IMR-90 (cell line): ENCODE measurements around the gene CBX5. TPM values are rescaled to one million over a fixed set of nuclear protein-coding genes. Genes with fewer than 3 reads are reported as not detected.

ENCODE experiments used
- ATAC-seq: fragments of 200-7000 bp; cut with Tn5 transposase; 2 replicates; pipeline ENCODE4 v1.9.1; 2020; ENCODE audit warnings: low read depth, mild to moderate bottlenecking, moderate library complexity
- BruUV-seq: library from RNA; stranded (reverse); fragments of 400-500 nt; replicated peaks from 2 replicates; lab custom pipeline; 2021; lab: Mats Ljungman, UMichigan
- CTCF ChIA-PET: fragments of 300-600 bp; formaldehyde crosslinking; extraction: SDS; loops from one replicate; lab custom pipeline; 2021; ENCODE audit warnings: antibody characterized with exemption; lab: Yijun Ruan, JAX
- POLR2A ChIA-PET: fragments of 300-600 bp; sonication (Branson Sonifier 250); formaldehyde crosslinking; loops from one replicate; lab custom pipeline; 2022; ENCODE audit warnings: antibody characterized with exemption; ENCODE audit not compliant: unreplicated experiment; lab: Charles Lee
- DNase-seq: peaks from one replicate; pipeline ENCODE4 v3.0.0; 2013
- H2AFZ ChIP-seq: replicated peaks from 2 replicates; pipeline ENCODE3; 2013; ENCODE audit warnings: low read length, mild to moderate bottlenecking; ENCODE audit not compliant: poor library complexity
- H2AK5ac ChIP-seq: 2 replicates; pipeline ENCODE4 v1.6.1; 2013; ENCODE audit warnings: low read depth, low read length, inconsistent platforms
- H2AK9ac ChIP-seq: replicated peaks from 2 replicates; pipeline ENCODE3; 2013; ENCODE audit warnings: mild to moderate bottlenecking, low read depth, low read length, moderate library complexity; ENCODE audit not compliant: poor library complexity
- H2BK120ac ChIP-seq: 2 replicates; pipeline ENCODE4 v1.6.1; 2013; ENCODE audit warnings: low read depth, low read length, inconsistent platforms
- H2BK15ac ChIP-seq: 3 replicates; pipeline ENCODE4 v1.6.1; 2013; ENCODE audit warnings: low read depth, low read length, inconsistent platforms
- H2BK20ac ChIP-seq: 2 replicates; pipeline ENCODE4 v1.6.1; 2013; ENCODE audit warnings: low read depth, mild to moderate bottlenecking, inconsistent platforms, low read length, moderate library complexity
- H2BK5ac ChIP-seq: 2 replicates; pipeline ENCODE4 v1.6.1; 2013; ENCODE audit warnings: mild to moderate bottlenecking, low read depth, low read length, inconsistent platforms; ENCODE audit not compliant: poor library complexity, severe bottlenecking
- H3K14ac ChIP-seq: replicated peaks from 2 replicates; pipeline ENCODE4 v1.6.1; 2013; ENCODE audit warnings: low read depth, low read length, inconsistent platforms
- H3K18ac ChIP-seq: 2 replicates; pipeline ENCODE4 v1.6.1; 2013; ENCODE audit warnings: low read depth, low read length, control low read depth
- H3K23ac ChIP-seq: 2 replicates; pipeline ENCODE4 v1.6.1; 2013; ENCODE audit warnings: low read depth, low read length, inconsistent platforms
- H3K27ac ChIP-seq: 2 replicates; pipeline ENCODE4 v1.5.1; 2013; ENCODE audit warnings: mild to moderate bottlenecking, control low read depth, low read length; ENCODE audit not compliant: insufficient read depth
- H3K27me3 ChIP-seq: 2 replicates; pipeline ENCODE4 v1.6.1; 2013; ENCODE audit warnings: low read length; ENCODE audit not compliant: control insufficient read depth, insufficient read depth
- H3K36me3 ChIP-seq: 2 replicates; pipeline ENCODE4 v1.6.1; 2013; ENCODE audit warnings: low read length, mixed read lengths; ENCODE audit not compliant: control insufficient read depth, insufficient read depth
- H3K4ac ChIP-seq: 2 replicates; pipeline ENCODE4 v1.6.1; 2013; ENCODE audit warnings: low read depth, low read length, inconsistent platforms
- H3K4me1 ChIP-seq: 2 replicates; pipeline ENCODE4 v1.6.1; 2013; ENCODE audit warnings: low read length, mixed read lengths; ENCODE audit not compliant: control insufficient read depth, insufficient read depth
- H3K4me2 ChIP-seq: 2 replicates; pipeline ENCODE4 v1.6.1; 2013; ENCODE audit warnings: low read depth, mild to moderate bottlenecking, control low read depth, low read length, moderate library complexity
- H3K4me3 ChIP-seq: 2 replicates; pipeline ENCODE4 v1.5.1; 2013; ENCODE audit warnings: low read depth, mild to moderate bottlenecking, control low read depth, low read length, moderate library complexity; ENCODE audit not compliant: insufficient read depth
- H3K56ac ChIP-seq: 2 replicates; pipeline ENCODE4 v1.6.1; 2013; ENCODE audit warnings: low read length, inconsistent platforms; ENCODE audit not compliant: insufficient read depth; ENCODE audit errors: extremely low read depth
- H3K79me1 ChIP-seq, 2 experiments: 2 replicates each; pipeline ENCODE4 v1.6.1; 2013; ENCODE audit warnings: low read length in 2 of 2, inconsistent platforms in 1 of 2, low read depth in 1 of 2
- H3K9ac ChIP-seq: 2 replicates; pipeline ENCODE4 v1.6.1; 2013; ENCODE audit warnings: low read depth, low read length, control low read depth
- H3K9me1 ChIP-seq: 2 replicates; pipeline ENCODE4 v1.6.1; 2013; ENCODE audit warnings: low read length, inconsistent platforms; ENCODE audit not compliant: insufficient read depth
- H3K9me3 ChIP-seq: 2 replicates; pipeline ENCODE4 v1.6.1; 2013; ENCODE audit warnings: low read length; ENCODE audit not compliant: control insufficient read depth, insufficient read depth
- H4K20me1 ChIP-seq: 2 replicates; pipeline ENCODE4 v1.6.1; 2013; ENCODE audit warnings: low read length, inconsistent platforms; ENCODE audit not compliant: insufficient read depth
- H4K5ac ChIP-seq: 2 replicates; pipeline ENCODE4 v1.6.1; 2013; ENCODE audit warnings: mild to moderate bottlenecking, low read depth, low read length, control low read depth
- H4K8ac ChIP-seq, 2 experiments: 2 replicates each; pipeline ENCODE4 v1.6.1; 2013; ENCODE audit warnings: low read depth in 2 of 2, low read length in 2 of 2, control low read depth in 1 of 2, inconsistent platforms in 1 of 2
- H4K91ac ChIP-seq: 2 replicates; pipeline ENCODE4 v1.6.1; 2013; ENCODE audit warnings: low read depth, low read length, inconsistent platforms; ENCODE audit not compliant: insufficient read depth
- BHLHE40 ChIP-seq: fragments of 150-350 bp; IDR thresholded peaks from 2 replicates; pipeline ENCODE4 v1.6.1; 2016; ENCODE audit warnings: mild to moderate bottlenecking, low read depth, low read length
- CEBPB ChIP-seq: IDR thresholded peaks from 2 replicates; pipeline ENCODE4 v1.6.1; 2012; ENCODE audit warnings: low read depth, low read length, improper control_type of control experiment
- CHD1 ChIP-seq: IDR thresholded peaks from 2 replicates; pipeline ENCODE4 v1.6.1; 2012; ENCODE audit warnings: low read depth, low read length, improper control_type of control experiment
- FOS ChIP-seq: fragments of 150-350 bp; IDR thresholded peaks from 2 replicates; pipeline ENCODE4 v1.6.1; 2016; ENCODE audit warnings: low read depth, low read length
- MAFK ChIP-seq: IDR thresholded peaks from 2 replicates; pipeline ENCODE4 v1.6.1; 2012; ENCODE audit warnings: low read depth, low read length, improper control_type of control experiment
- MAZ ChIP-seq: IDR thresholded peaks from 2 replicates; pipeline ENCODE4 v1.6.1; 2012; ENCODE audit warnings: low read depth, mild to moderate bottlenecking, low read length, improper control_type of control experiment, moderate library complexity, borderline replicate concordance
- MXI1 ChIP-seq: IDR thresholded peaks from 2 replicates; pipeline ENCODE4 v1.6.1; 2012; ENCODE audit warnings: low read depth, mild to moderate bottlenecking, low read length, moderate library complexity, borderline replicate concordance
- NFE2L2 ChIP-seq: fragments of 150-350 bp; IDR thresholded peaks from 2 replicates; pipeline ENCODE4 v1.6.1; 2016; ENCODE audit warnings: low read depth, mild to moderate bottlenecking, low read length
- POLR2A ChIP-seq: IDR thresholded peaks from 2 replicates; pipeline ENCODE4 v1.6.1; 2012; ENCODE audit warnings: mild to moderate bottlenecking, low read depth, low read length
- RAD21 ChIP-seq: IDR thresholded peaks from 2 replicates; pipeline ENCODE4 v1.6.1; 2012; ENCODE audit warnings: low read length, improper control_type of control experiment
- RCOR1 ChIP-seq: IDR thresholded peaks from 2 replicates; pipeline ENCODE4 v1.6.1; 2012; ENCODE audit warnings: mild to moderate bottlenecking, low read length, improper control_type of control experiment; ENCODE audit not compliant: insufficient replicate concordance
- RFX5 ChIP-seq: IDR thresholded peaks from 2 replicates; pipeline ENCODE4 v1.8.0; 2012; ENCODE audit warnings: low read depth, mild to moderate bottlenecking, low read length, moderate library complexity
- SMC3 ChIP-seq: fragments of 150-350 bp; IDR thresholded peaks from 2 replicates; pipeline ENCODE4 v1.6.1; 2016; ENCODE audit warnings: low read depth, mild to moderate bottlenecking, antibody characterized with exemption, low read length, moderate library complexity
- dilution Hi-C: fragments of 300-500 bp; cut with HindIII; formaldehyde crosslinking; loops from one replicate; pipeline ENCODE4 v1.14.3; 2018; ENCODE audit warnings: low sequenced_read_pairs; ENCODE audit not compliant: unreplicated experiment
- in situ Hi-C: fragments of 300-500 bp; cut with MboI; formaldehyde crosslinking; loops from 3 replicates; pipeline ENCODE4 v1.14.3; 2019; ENCODE audit warnings: low sequenced_read_pairs, inconsistent platforms, mixed read lengths
- intact Hi-C: fragments of 100-400 bp; cut with micrococcal nuclease; formaldehyde crosslinking; loops from 2 replicates; pipeline ENCODE4 v1.10.0; 2022
- polyA plus RNA-seq, 3 experiments: library from polyadenylated mRNA; depleted of rRNA; stranded (reverse); fragments of >200 nt; gene quantifications; 2 replicates each; pipeline ENCODE4 v1.2.3, GENCODE V29; 2012; ENCODE audit warnings: low replicate concordance in 1 of 3
- total RNA-seq: library from RNA; depleted of rRNA; stranded (reverse); fragments of >200 nt; gene quantifications from 2 replicates; pipeline ENCODE4 v1.2.3, GENCODE V29; 2012
- TF ChIP-seq, protein P1 (sequence below): fragments of 150-350 bp; IDR thresholded peaks from 2 replicates; pipeline ENCODE4 v1.6.1; 2016; ENCODE audit warnings: low read depth, mild to moderate bottlenecking, low read length, moderate library complexity, borderline replicate concordance
- TF ChIP-seq, protein P2 (sequence below): fragments of 150-350 bp; IDR thresholded peaks from 2 replicates; pipeline ENCODE4 v1.6.1; 2017; ENCODE audit warnings: mild to moderate bottlenecking, antibody characterized with exemption, low read length, low read depth
- TF ChIP-seq, protein P3 (sequence below): conservative IDR thresholded peaks from 2 replicates; pipeline ENCODE4 v1.5.1; 2012; ENCODE audit warnings: mild to moderate bottlenecking, low read depth, low read length, improper control_type of control experiment

CBX5 gene
- total and polyA plus RNA-seq, 2 of the 4 experiments (the other 2 are of a cell fraction): 18.0 to 40.9 TPM

DNA sequence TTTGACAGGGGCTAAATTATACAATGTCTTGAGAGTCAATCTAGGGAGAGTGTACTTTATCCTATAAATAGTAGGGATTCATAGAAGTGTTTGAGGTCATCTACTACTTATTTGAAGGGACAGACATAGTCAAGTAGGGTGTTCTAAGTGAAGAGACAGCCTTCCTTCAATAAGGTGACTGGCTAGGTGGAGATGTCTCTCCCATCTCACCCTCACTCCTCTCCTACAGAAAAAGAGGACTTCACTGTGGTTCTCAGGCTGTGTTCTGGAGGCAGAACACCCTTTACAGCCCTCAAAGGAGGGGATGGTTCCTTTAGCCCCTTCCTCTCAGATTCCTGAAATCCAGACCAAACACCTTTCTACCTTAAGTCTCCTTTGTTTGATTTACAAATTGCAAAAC lies 23.7 kb upstream of the CBX5 start:
- Histone ChIP-seq H2BK20ac (no peak overlapping the region), H4K5ac (no peak overlapping the region), H3K56ac (no peak overlapping the region), H2AK9ac (no peak overlapping the region), H4K20me1 (no peaks in the 10 kb centered on the region), H4K8ac (no peak overlapping the region), H3K9ac (no peak overlapping the region), H3K18ac (no peak overlapping the region), H3K27me3 (peaks cover 43% of the 10 kb centered on the region), H3K23ac (no peak overlapping the region), H3K9me3 (no peaks in the 10 kb centered on the region), H3K79me1 (no peaks in the 10 kb centered on the region), H3K4ac (no peak overlapping the region), H3K36me3 (no peaks in the 10 kb centered on the region), H2BK15ac (no peak overlapping the region), H2AFZ (no peak overlapping the region), H3K14ac (no peak overlapping the region), H3K4me1 (peaks cover 9% of the 10 kb centered on the region), H2BK120ac (no peak overlapping the region), H2BK5ac (no peak overlapping the region), H2AK5ac (no peak overlapping the region), H3K4me3 (no peak overlapping the region), H3K4me2 (no peak overlapping the region), H3K27ac (no peak overlapping the region), H4K91ac (no peak overlapping the region), H3K9me1 (0 out of 2 replicates have a peak, but pooled peaks cover 3% of the 10 kb centered on the region)
- dilution Hi-C loops: no loop called here
- BruUV-seq: no TSS peak
- DNase-seq (no peak), ATAC-seq (no peak)
- TF ChIP-seq CEBPB: no peak
- TF ChIP-seq BHLHE40: no peak
- no peak for TF ChIP-seq RCOR1
- no peak for TF ChIP-seq NFE2L2
- no peak for TF ChIP-seq SMC3
- TF ChIP-seq FOS: no peak
- TF ChIP-seq CHD1: no peak
- TF ChIP-seq, protein P1, sequence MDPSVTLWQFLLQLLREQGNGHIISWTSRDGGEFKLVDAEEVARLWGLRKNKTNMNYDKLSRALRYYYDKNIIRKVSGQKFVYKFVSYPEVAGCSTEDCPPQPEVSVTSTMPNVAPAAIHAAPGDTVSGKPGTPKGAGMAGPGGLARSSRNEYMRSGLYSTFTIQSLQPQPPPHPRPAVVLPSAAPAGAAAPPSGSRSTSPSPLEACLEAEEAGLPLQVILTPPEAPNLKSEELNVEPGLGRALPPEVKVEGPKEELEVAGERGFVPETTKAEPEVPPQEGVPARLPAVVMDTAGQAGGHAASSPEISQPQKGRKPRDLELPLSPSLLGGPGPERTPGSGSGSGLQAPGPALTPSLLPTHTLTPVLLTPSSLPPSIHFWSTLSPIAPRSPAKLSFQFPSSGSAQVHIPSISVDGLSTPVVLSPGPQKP: no peak
- no peak for TF ChIP-seq POLR2A
- no peak for TF ChIP-seq MAFK
- TF ChIP-seq, protein P2, sequence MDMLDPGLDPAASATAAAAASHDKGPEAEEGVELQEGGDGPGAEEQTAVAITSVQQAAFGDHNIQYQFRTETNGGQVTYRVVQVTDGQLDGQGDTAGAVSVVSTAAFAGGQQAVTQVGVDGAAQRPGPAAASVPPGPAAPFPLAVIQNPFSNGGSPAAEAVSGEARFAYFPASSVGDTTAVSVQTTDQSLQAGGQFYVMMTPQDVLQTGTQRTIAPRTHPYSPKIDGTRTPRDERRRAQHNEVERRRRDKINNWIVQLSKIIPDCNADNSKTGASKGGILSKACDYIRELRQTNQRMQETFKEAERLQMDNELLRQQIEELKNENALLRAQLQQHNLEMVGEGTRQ: no peak
- no peak for TF ChIP-seq RFX5
- TF ChIP-seq, protein P3, sequence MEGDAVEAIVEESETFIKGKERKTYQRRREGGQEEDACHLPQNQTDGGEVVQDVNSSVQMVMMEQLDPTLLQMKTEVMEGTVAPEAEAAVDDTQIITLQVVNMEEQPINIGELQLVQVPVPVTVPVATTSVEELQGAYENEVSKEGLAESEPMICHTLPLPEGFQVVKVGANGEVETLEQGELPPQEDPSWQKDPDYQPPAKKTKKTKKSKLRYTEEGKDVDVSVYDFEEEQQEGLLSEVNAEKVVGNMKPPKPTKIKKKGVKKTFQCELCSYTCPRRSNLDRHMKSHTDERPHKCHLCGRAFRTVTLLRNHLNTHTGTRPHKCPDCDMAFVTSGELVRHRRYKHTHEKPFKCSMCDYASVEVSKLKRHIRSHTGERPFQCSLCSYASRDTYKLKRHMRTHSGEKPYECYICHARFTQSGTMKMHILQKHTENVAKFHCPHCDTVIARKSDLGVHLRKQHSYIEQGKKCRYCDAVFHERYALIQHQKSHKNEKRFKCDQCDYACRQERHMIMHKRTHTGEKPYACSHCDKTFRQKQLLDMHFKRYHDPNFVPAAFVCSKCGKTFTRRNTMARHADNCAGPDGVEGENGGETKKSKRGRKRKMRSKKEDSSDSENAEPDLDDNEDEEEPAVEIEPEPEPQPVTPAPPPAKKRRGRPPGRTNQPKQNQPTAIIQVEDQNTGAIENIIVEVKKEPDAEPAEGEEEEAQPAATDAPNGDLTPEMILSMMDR: no peak
- no peak for TF ChIP-seq MXI1
- no peak for TF ChIP-seq RAD21
- no peak for TF ChIP-seq MAZ
- CTCF ChIA-PET: no interaction called here
- in situ Hi-C loops: no loop called here
- intact Hi-C loops: no loop called here
- POLR2A ChIA-PET: interaction anchor here (0.6 kb wide), 2 partner anchors 13 to 325 kb away, joined by 3 to 4 read pairs; no protein-coding TSS in a partner anchor
